Femur (tissue), 1 donor: ENCODE measurements around the gene IFI30.
A peak's percentile ranks its signal among the peaks of the same experiment; 100 is the strongest.

Experiments
- DNase-seq: peaks from one replicate; pipeline ENCODE4 v3.0.0-alpha.2; 2017

The IFI30 gene

GRCh38 chr19:18171605-18172327 lies 1.8 kb upstream of the IFI30 start:
- DNase-seq, result no peak

- no peak for DNase-seq
Observed at GRCh38 chr19:18172331-18173053, 1.1 kb upstream of the IFI30 start.

- no peak for DNase-seq
Observed at GRCh38 chr19:18173054-18173571, 500 bp upstream of the IFI30 start.

- DNase-seq, result no peak
Observed at GRCh38 chr19:18174983-18175382, 1.4 kb downstream of the IFI30 start.

GRCh38 chr19:18176367-18177310 lies 3.0 kb downstream of the IFI30 start:
- DNase-seq, result no peak

GRCh38 chr19:18179957-18180356 lies 6.3 kb downstream of the IFI30 start:
- DNase-seq, result no peak

- DNase-seq, result no peak
Observed at GRCh38 chr19:18183529-18183928, 9.9 kb downstream of the IFI30 start.

GRCh38 chr19:18185538-18185937 lies 11.9 kb downstream of the IFI30 start:
- no peak for DNase-seq

- DNase-seq, result no peak
Observed at GRCh38 chr19:18190278-18190677, 16.7 kb downstream of the IFI30 start.

- DNase-seq, result no peak
Observed at GRCh38 chr19:18191640-18192062, 18.0 kb downstream of the IFI30 start.

GRCh38 chr19:18192673-18193387 lies 19.2 kb downstream of the IFI30 start, which contains the start of gene MPV17L2:
Gene MPV17L2 (plus strand): TSS chr19:18193218. CDS start chr19:18193282, 64 bp downstream.
- peak; percentile 100 for DNase-seq

GRCh38 chr19:18193388-18194180 lies 20.0 kb downstream of the IFI30 start:
- no peak for DNase-seq

- DNase-seq, result no peak
Observed at GRCh38 chr19:18194181-18194530, 20.5 kb downstream of the IFI30 start.

- peak; percentile 51 for DNase-seq
Observed at GRCh38 chr19:18194554-18195238, 21.1 kb downstream of the IFI30 start.

GRCh38 chr19:18196511-18196845 lies 22.9 kb downstream of the IFI30 start:
- no peak for DNase-seq

GRCh38 chr19:18197306-18197705 lies 23.7 kb downstream of the IFI30 start:
- no peak for DNase-seq

GRCh38 chr19:18197941-18198340 lies 24.3 kb downstream of the IFI30 start:
- no peak for DNase-seq

GRCh38 chr19:18198374-18198773 lies 24.8 kb downstream of the IFI30 start:
- no peak for DNase-seq

GRCh38 chr19:18202397-18202777 lies 28.8 kb downstream of the IFI30 start:
- no peak for DNase-seq

GRCh38 chr19:18202778-18203407 lies 29.3 kb downstream of the IFI30 start:
- peak; percentile 46 for DNase-seq
